K562 (cell line): ENCODE data around the gene SFRP2.
A peak's percentile ranks its signal among the peaks of the same experiment; 100 is the strongest.

Experiments
- CEBPB ChIP-seq: fragments of 450-650 bp; IDR thresholded peaks from 2 replicates; pipeline ENCODE4 v1.6.1; 2016; ENCODE audit warnings: missing genetic modification characterization, missing compliant biosample characterization
- CTCF ChIP-seq, 3 experiments: IDR thresholded peaks in 2 of 3; conservative IDR thresholded peaks in 1 of 3; 2 replicates each; pipeline ENCODE4 v1.5.1; 2011 to 2012; ENCODE audit warnings: low read length in 3 of 3, mild to moderate bottlenecking in 3 of 3, control low read depth in 2 of 3, improper control_type of control experiment in 1 of 3, inconsistent platforms in 1 of 3, low read depth in 1 of 3, mixed read lengths in 1 of 3, moderate library complexity in 1 of 3; ENCODE audit not compliant: insufficient read depth in 2 of 3
- POLR2H ChIP-seq: IDR thresholded peaks from 2 replicates; pipeline ENCODE4 v1.6.1; 2016; ENCODE audit warnings: missing genetic modification characterization, low read depth, mild to moderate bottlenecking, control low read depth, missing compliant biosample characterization, moderate library complexity
- PTTG1 ChIP-seq: fragments of 450-650 bp; IDR thresholded peaks from 2 replicates; pipeline ENCODE4 v1.6.1; 2016; ENCODE audit warnings: low read depth, mild to moderate bottlenecking, missing genetic modification characterization, missing compliant biosample characterization
- YY1 ChIP-seq, 3 experiments: IDR thresholded peaks; 2 replicates each; pipeline ENCODE4 v1.6.1; 2011; ENCODE audit warnings: low read length in 2 of 3, mild to moderate bottlenecking in 2 of 3, moderate library complexity in 2 of 3, borderline replicate concordance in 1 of 3, control low read depth in 1 of 3, low read depth in 1 of 3; ENCODE audit not compliant: insufficient read depth in 3 of 3, insufficient replicate concordance in 2 of 3, control insufficient read depth in 1 of 3, insufficient read length in 1 of 3; ENCODE audit errors: extremely low read depth in 1 of 3
- ZBTB26 ChIP-seq: fragments of 450-650 bp; formaldehyde crosslinking; IDR thresholded peaks from 2 replicates; pipeline ENCODE4 v1.4.0; 2022; ENCODE audit warnings: missing genetic modification characterization
- TF ChIP-seq, protein P1 (sequence below), 2 experiments: fragments of 450-650 bp in 1 of 2; IDR thresholded peaks; 2 replicates each; pipeline ENCODE4 v1.6.1; 2011 to 2017; ENCODE audit warnings: low read depth in 2 of 2, antibody characterized with exemption in 1 of 2, borderline replicate concordance in 1 of 2, low read length in 1 of 2, mild to moderate bottlenecking in 1 of 2, mixed read lengths in 1 of 2; ENCODE audit not compliant: control insufficient read depth in 1 of 2

DNA sequence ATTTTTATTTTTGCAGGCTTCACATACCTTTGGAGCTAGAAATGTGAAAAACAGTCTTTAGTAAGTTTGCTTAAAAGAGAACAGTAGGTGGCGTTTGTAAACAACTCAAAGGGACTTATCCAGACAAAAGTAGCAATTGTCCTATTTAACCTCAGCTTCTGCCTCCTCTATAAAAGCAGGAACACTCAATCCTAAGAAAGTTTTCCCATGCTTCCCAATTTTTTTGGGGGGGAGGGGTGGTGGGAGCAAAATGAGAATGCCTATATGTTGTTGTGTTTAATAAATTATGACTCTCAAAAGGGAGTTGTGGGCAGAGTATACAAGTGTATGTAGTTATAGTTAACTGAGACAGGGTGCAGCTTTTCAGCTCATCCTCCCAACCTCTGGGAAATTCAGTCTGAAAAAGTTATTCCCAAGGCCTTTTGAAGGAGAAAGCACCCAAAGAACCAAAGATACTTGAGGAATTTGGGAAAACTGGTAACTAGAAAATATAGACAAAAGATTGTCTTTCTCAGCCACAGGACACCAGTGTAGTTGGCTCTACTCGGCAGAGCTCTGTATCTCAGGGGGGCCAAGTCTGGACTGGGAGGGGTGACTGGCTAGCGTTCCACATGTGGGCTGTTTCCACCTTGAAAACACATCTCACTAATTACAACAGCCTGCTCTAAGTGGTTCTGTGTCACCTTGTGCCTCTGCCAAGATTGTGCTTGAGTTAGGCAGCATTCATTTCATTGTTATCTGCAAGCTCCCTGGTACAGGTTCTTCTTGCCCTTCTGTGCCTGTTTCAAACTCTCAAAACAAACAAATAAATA lies 2.8 kb downstream of the SFRP2 start:
- TF ChIP-seq ZBTB26 (no peak), PTTG1 (tag) (no peak), YY1 (IDR thresholded peaks at IDR 0.05; ENCODE audit: borderline replicate concordance in 1 of 3, control insufficient read depth in 1 of 3, extremely low read depth in 1 of 3, insufficient read depth in 3 of 3, insufficient read length in 1 of 3, insufficient replicate concordance in 2 of 3, low read depth in 1 of 3, low read length in 2 of 3) (no peak), CEBPB (tag) (no peak), POLR2H (tag) (no peak), CTCF (IDR thresholded peaks at IDR 0.05 in 2 of 3, conservative IDR thresholded peaks at IDR 0.05 in 1 of 3; ENCODE audit: insufficient read depth in 2 of 3, low read depth in 1 of 3, low read length in 3 of 3) (peak; percentile 34 to 53 (median 36); a peak in 4 of 6 replicates)
- TF ChIP-seq, protein P1, sequence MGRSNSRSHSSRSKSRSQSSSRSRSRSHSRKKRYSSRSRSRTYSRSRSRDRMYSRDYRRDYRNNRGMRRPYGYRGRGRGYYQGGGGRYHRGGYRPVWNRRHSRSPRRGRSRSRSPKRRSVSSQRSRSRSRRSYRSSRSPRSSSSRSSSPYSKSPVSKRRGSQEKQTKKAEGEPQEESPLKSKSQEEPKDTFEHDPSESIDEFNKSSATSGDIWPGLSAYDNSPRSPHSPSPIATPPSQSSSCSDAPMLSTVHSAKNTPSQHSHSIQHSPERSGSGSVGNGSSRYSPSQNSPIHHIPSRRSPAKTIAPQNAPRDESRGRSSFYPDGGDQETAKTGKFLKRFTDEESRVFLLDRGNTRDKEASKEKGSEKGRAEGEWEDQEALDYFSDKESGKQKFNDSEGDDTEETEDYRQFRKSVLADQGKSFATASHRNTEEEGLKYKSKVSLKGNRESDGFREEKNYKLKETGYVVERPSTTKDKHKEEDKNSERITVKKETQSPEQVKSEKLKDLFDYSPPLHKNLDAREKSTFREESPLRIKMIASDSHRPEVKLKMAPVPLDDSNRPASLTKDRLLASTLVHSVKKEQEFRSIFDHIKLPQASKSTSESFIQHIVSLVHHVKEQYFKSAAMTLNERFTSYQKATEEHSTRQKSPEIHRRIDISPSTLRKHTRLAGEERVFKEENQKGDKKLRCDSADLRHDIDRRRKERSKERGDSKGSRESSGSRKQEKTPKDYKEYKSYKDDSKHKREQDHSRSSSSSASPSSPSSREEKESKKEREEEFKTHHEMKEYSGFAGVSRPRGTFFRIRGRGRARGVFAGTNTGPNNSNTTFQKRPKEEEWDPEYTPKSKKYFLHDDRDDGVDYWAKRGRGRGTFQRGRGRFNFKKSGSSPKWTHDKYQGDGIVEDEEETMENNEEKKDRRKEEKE (IDR thresholded peaks at IDR 0.05; ENCODE audit: borderline replicate concordance in 1 of 2, control insufficient read depth in 1 of 2, low read depth in 2 of 2, low read length in 1 of 2), result no peak
